NCI-H2107 treated with DMSO at 0.1 percent for 48 hours (cell line): ENCODE data around the gene CLDN6.

ENCODE experiments used
- DNase-seq: peaks from one replicate; lab custom pipeline; 2025; ENCODE audit not compliant: unreplicated experiment; lab: John Stamatoyannopoulos, UW

CLDN6 gene

GRCh38 chr16:2990891-2991290 lies 27.1 kb downstream of the CLDN6 start:
- DNase-seq, result no peak

DNA sequence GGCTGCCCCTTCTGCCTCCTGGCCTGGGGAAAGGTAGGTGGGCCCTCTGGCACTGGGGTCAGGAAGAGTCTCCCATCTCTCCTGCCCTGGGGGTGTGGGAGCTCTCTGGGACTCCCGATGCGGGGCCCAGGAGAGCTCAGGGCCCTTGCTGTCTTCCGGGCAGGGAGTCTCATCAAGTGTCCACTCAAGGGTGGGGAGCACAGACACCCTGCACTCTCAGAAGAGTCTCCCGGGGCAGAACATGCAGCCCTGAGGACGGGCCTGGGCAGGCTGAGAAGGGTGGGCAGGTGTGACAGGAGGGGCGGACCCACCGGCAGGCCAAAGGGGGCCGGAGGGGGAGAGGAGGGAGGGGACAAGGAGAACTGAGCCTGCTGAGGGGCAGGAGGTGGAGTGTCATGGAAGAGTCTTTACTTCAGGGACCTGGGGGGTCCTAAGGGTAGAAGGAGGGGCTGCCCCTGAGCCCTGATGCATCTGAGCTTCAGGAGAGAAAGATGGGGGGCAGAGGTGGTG lies 29.3 kb downstream of the CLDN6 start:
- no peak for DNase-seq

DNA sequence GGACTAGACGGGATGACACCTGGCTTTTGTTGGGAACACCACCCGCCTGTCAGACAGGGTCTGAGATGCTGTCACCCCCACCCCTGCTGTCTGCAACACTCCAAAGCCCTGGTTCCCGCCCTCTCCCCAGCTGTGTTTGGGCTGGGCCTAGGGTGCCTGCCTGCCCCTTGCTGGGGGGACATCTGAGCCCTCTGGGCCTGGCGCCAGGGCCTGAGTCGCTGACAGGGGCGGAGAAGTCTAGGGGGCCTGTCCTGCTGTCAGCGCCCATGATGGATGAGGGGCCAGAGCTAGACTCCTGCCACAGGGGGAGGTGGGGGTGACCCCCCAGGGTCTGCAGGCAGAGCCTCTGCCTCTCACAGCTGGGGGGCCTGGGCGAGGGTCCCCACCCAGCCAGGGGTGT lies 30.1 kb downstream of the CLDN6 start:
- DNase-seq, result peak; percentile 60

DNA sequence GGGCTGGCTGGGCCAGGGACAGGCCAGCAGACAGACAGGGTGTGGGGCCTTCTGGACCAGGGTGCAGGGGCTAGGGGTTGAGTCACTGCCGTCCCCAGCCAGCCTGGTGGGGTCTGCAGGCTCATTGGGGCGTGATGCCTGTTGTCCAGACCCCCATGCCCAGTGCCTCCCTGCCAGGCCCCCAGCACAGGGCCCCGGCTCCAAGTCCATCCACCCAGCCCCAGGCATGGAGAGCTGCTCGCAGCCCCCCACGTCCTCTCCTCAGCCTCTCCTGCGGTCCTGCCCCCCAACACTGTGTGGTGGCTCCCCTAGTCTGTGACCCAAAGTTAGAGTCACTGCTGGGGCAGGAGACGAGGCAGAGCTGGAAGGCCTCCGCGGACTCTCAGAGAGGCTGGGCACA lies 30.7 kb downstream of the CLDN6 start:
- DNase-seq, result no peak

DNA sequence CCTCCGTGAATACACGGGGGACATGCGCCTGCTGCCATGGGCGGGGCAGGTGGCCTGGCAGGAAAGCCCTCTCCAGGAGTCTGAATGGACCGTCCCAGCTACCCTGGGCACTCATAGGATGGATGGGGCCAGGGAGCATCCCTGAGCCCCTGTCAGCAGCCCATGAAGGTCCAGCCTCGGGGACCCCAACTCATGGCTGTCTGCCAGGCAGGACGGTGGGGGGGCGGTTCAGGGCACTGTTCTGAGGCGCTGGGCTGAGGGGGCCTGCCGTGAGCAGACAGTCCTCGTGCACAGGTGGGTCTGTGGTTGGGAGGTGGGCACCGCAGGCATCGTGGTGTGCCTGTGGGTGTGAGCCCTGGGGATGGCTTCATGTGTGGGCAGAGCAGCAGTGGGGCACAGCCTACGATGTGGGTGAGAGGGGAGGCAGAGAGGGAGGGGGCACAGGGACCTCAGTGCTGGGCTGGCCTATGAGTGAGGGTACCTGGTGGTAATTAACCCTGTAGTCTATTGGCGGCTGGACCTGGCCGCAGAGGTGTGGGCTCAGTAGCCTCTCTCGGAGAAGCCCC lies 31.3 kb downstream of the CLDN6 start:
- no peak for DNase-seq

- no peak for DNase-seq
Observed at GRCh38 chr16:2985893-2986355, 32.1 kb downstream of the CLDN6 start.

- DNase-seq, result no peak
Observed at GRCh38 chr16:2985462-2985861, 32.5 kb downstream of the CLDN6 start.

DNA sequence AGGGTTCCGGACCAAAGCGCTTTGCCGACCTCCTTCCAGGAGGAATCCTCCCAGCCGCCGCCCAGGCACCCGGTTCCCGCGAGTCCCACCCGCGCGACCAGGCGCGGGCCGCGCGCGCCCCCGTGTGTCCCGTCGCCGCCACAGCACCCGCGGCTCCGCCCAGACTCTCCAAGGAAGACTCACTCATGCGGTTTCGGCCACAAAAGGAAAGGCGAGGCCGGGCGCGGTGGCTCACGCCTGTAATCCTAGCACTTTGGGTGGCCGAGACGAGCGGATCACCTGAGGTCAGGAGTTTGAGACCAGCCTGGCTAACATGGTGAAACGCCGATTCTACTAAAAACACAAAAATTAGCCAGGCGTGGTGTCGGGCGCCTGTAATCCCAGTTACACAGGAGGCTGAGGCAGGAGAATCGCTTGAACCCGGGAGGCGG lies 34.3 kb downstream of the CLDN6 start:
- DNase-seq, result peak; percentile 49

- no peak for DNase-seq
Observed at GRCh38 chr16:2982402-2982801, 35.6 kb downstream of the CLDN6 start.

DNA sequence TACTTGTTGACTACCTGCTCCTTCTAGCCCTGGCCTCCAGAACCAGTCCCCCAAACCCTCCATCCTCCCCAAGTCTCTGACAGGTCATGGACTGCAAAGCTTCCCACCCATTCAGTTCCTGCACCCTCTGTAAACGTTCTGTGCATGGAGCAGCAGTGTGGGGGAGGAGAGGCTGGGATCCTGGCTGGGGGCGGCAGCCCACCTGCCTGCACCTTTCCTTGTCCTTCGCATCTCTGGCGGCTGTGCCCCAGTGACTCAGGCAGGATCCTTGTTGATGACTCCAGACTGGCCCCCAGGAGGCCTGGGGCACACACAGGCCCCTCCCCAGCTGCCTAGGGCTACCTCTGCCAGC lies 36.1 kb downstream of the CLDN6 start:
- no peak for DNase-seq

- DNase-seq, result no peak
Observed at GRCh38 chr16:2981177-2981898, 36.6 kb downstream of the CLDN6 start.

GRCh38 chr16:2980227-2981176 lies 37.5 kb downstream of the CLDN6 start, which contains the start of gene PKMYT1:
PKMYT1 (minus strand) TSS chr16:2980446; CDS start chr16:2979657, 789 bp downstream.
- DNase-seq, result peak; percentile 79

- no peak for DNase-seq
Observed at GRCh38 chr16:2979669-2980226, 38.2 kb downstream of the CLDN6 start.

DNA sequence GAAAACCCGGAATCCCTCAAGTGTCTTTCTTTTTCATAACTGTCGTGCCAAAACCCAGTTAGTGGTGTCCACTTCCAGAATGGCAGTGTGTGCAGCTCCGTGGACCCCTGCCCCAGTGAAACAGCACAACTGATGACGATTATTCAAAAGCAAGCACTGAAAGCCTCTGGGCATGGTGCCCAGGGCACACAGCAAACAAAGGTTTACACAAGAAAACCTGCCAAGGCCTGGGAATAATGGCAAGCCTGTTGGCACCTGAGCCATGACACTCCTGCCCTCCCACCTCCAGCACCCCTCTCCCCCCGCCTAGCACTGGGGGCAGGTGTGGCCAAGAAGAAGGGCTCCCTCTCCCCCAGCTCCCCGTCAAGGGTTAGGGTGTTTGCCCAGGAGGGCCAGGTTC lies 40.5 kb downstream of the CLDN6 start:
- peak; percentile 65 for DNase-seq

- no peak for DNase-seq
Observed at GRCh38 chr16:2976673-2977072, 41.3 kb downstream of the CLDN6 start.

DNA sequence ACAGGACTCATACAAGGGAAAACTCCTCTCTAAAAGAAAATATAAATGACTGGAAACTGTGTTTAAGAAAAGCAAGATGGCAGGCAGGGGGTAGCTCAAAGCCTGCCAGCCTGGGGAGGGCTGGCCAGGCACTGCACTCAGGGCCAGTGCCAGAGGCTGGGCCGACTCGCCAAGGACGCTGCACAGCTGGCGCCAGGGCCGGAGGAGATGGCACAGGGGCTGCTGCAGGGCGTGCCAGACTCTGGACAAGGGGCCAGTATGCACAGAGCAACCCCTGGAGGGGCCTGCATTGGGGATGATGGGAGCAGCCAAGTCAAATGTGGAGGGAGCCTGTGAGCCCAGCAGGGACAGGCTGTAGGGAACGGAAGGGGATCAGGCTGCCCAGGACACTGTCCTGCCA lies 41.8 kb downstream of the CLDN6 start:
- no peak for DNase-seq

DNA sequence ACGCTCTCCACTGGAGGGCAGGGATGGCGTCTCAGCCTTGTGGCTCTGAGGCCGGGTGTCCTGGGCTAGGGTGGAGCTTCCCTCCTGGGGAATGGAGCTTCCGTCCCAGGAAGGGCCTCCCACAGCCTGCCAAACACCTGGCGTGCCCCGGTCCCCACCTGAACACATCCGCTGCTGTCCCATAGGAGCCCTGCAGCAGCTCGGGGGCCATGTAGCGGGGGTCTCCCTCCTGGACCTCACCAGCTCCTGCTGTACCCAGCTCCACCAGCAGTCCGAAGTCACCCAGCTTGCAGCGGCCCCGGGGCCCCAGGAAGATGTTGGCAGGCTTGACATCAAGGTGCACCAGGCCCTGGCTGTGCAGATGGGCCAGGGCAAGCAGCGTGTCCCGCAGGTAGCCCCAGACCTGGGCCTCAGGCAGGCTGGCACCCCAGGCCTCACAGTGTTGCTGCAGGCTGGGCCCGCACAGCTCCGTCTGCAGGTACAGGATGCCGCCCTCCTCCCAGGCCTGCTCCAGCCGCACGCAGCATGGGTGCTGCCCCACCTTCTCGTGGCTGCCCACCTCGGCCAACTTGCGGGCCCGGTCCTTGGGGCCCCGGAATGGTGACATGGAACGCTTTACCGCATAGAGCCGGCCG lies 42.7 kb downstream of the CLDN6 start:
- DNase-seq, result no peak

- DNase-seq, result no peak
Observed at GRCh38 chr16:2974319-2975056, 43.5 kb downstream of the CLDN6 start.

DNA sequence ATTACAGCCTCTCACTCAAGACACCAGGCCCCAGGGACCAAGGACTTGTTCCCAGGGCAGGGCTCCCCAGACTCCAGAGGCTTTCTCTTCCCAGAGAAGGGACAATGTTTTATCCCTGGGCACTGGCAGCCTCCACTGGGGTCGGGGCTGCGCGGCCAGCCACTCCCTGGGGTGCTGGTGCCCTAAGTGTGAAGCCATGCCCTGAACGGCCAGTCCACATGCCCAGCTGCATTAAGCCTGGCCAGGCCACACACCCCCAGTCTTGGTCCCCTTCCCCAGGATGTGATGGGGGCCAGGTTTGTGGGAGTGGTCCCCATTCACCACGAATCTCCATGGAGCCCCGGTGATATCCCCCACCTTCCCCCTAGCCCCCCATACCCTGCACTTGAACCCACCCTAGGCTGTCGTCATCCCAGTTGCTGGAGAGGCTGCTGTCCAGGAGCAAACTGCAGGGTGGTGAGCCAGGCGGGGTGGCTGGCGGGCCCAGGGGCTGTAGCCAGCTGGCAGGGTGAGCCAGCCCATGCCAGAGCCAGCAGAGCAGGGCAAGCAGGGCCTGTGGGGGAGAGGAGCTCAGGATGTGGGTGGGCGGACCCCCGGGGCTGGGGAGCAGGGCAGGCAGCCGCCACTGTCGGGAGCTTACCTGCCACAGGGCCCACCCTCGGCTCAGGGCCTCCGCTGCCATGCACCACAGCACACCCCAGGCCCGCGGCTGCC lies 44.2 kb downstream of the CLDN6 start:
- no peak for DNase-seq
